Fibroblast of the conjunctiva (primary cell): Measurements from ENCODE around the gene KRTAP4-1.
"Not testable (repeated sequence)": the region's sequence is repeated elsewhere in the genome, so short reads cannot be mapped to it uniquely, and the experiment has no call there.

Source experiments
- DNase-seq: peaks from one replicate; pipeline ENCODE4 v3.0.0-alpha.2; 2010; ENCODE audit warnings: low read depth

The KRTAP4-1 gene

GRCh38 chr17:41171886-41172285, 12.8 kb downstream of the KRTAP4-1 start:
- DNase-seq = no peak

- DNase-seq = no peak
Measured at GRCh38 chr17:41168121-41168520, 16.6 kb downstream of the KRTAP4-1 start, which contains the start of gene KRTAP4-3. KRTAP4-3 (minus strand) TSS chr17:41168221; CDS start chr17:41168172, 49 bp downstream.

DNA sequence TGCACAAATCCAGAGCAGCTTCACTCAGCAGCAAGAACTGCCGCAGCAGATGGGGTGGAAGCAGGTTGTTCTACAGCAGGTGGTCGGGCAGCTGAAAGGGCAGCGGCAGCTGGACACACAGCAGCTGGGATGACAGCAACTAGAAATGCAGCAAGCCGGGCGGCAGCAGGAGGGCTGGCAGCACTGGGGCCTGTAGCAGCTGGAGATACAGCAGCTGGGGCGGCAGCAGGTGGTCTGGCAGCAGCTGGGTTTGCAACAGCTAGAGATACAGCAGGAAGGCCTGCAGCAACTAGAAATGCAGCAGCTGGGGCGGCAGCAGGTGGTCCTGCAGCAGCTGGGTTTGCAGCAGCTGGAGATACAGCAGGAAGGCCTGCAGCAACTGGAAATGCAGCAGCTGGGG, 17.1 kb downstream of the KRTAP4-1 start:
- DNase-seq = no peak

GRCh38 chr17:41163828-41164227, 20.9 kb downstream of the KRTAP4-1 start:
- no peak for DNase-seq

DNA sequence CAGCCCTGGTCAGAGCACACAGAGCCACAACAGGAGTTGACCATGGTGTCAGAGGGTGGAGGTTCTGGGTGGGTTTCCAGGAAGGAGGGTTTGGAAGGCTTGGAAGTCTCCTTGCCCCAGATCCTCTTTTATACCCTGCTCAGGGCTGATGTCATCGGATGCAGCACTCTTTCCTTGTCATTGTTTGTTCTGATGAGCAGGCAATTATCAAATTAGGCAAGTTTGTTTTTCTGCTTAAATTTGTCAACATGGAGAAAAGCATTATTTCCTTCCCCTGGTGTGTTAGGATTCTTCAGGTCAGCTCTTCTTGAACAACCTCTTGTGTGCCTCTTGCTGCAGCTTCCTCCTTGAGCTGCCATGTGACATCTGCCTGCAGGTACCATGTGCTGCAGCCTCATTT, 24.1 kb downstream of the KRTAP4-1 start, which contains the start of gene KRTAP4-4:
Gene KRTAP4-4, minus strand, starts transcription at position 101 of the 400 bp plus-strand sequence. Its CDS starts 57 bp downstream, at position 44.
- no peak for DNase-seq

DNA sequence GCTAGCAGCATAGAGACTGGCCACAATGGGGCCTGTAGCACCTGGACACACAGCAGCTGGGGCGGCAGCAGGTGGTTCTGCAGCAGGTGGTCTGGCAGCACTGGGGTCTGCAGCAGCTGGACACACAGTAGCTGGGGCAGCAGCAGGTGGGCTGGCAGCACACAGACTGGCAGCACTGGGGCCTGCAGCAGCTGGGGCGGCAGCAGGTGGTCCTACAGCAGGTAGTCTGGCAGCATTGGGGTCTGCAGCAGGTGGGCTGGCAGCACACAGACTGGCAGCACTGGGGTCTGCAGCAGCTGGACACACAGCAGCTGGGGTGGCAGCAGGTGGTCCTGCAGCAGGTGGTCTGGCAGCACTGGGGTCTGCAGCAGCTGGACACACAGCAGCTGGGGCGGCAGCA, 24.5 kb downstream of the KRTAP4-1 start:
- not testable (repeated sequence) for DNase-seq

GRCh38 chr17:41153856-41154255, 30.9 kb downstream of the KRTAP4-1 start:
- no peak for DNase-seq

- DNase-seq = no peak
Measured at GRCh38 chr17:41151525-41151924, 33.2 kb downstream of the KRTAP4-1 start.

GRCh38 chr17:41150026-41150425, 34.7 kb downstream of the KRTAP4-1 start:
- no peak for DNase-seq

GRCh38 chr17:41149652-41149985, 35.1 kb downstream of the KRTAP4-1 start, which contains the start of gene KRTAP4-5:
KRTAP4-5 (minus strand) TSS chr17:41149825; CDS start chr17:41149767, 58 bp downstream.
- DNase-seq = no peak

DNA sequence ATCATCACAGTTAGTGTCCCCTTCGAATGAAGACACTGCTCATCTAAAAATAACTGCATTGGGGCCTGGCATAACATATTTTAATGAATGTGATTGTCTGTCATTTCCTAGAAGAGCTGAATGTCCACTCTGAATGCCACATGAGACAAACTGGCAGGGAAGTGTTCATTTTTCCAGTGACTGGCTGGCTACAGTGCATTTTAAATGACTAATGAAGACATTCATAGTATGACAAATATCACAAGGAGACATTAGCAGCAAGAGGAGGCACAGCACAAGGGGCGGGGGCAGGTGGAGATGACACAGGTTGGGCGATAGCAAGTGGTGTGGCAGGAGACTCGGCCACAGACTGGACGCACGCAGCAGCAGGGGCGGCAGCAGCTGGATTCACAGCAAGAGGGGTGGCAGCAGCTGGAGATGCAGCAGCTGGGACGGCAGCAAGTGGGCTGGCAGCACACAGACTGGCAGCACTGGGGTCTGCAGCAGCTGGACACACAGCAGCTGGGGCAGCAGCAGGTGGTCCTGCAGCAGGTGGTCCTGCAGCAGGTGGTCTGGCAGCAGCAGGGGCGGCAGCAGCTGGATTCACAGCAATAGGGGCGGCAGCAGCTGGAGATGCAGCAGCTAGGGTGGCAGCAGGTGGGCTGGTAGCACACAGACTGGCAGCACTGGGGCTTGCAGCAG, 35.6 kb downstream of the KRTAP4-1 start:
- DNase-seq = not testable (repeated sequence)

GRCh38 chr17:41147531-41148204, 37.0 kb downstream of the KRTAP4-1 start:
- DNase-seq = no peak

DNA sequence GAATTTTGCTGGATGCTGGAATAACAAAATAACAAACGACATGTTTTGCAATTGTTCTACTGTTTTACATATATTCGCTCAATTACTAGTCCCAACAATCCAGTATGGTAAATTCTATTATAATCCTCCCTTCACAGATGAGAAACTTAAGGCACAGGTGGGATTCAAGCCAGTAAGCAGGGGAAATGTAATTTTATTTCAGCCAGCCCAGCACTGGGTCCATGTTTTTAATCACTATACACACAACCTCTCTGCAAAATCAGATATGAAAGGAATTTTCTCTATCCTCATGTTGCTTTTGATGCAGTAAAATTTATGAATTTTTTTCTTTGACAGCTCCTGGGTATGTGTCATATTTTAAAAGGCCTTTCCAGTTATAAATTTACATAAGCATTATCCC, 39.5 kb downstream of the KRTAP4-1 start:
- DNase-seq = no peak

DNA sequence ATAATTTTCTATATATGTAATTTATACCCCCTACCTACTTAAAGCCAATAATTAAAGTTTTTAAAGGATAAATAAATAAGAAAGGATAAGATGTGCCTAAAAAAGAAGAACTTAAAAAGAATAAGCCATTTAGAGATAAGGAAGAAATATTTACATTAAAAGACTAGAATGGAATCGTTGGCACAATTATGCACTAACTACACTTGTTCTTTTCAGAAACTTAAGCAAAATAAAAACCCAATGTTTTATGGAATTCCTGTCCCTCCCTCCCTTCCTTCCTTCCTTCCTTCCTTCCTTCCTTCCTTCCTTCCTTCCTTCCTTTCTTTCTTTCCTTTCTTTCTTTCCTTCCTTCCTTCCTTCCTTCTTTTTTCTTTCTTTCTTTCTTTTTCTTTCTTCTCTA, 39.9 kb downstream of the KRTAP4-1 start:
- DNase-seq = no peak

DNA sequence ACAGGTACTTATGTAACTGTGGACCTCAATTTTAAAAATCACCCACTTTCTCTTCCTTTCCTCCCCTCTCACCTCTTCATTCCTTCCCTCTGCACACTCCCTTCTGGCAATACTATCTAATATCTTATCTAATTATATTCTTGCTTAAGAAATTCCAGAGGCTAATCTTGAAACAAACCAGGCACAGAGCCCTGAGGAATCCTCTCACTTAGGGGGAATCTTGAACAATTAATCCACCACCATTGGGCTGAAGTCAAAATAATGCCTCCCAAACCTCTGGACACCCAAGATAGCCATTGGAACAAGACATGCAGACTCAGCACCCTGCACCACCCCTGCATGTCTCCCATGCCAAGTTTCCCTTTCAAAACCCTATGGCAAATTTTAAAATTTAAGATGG, 43.4 kb downstream of the KRTAP4-1 start:
- DNase-seq = no peak

DNA sequence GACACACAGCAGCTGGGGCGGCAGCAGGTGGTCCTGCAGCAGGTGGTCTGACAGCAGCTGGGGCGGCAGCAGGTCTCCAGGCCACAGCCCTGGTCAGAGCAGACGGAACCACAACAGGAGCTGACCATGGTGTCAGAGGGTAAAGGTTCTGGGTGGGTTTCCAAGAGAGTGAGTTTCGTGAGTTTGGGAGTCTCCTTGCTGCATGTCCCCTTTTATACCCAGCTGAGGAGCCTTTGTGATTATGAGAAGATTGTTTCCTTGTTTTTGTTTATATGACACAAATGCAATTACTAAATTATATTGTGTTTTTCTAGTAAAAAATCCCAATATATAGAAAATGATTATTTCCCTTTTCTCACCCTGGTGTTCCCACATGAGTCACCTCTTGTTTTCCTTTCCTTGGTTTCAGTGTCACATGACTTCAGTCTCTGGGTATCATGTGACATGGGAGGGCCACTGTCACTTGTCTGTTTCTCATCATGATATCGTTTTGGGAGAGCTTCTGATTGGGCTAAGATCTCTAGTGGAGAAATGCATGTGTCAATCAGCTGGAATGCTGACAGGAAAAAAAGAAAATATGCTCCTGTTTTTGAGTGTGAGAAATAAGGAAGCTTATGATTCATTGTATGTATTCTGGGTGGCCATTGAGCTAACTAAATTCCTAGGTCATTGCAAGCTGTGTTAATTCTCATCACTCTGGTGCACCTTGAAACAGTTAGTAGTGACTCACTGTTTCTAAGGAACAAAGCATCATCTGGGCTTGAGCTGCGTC, 44.2 kb downstream of the KRTAP4-1 start, which contains the start of gene KRTAP4-6:
Gene KRTAP4-6, minus strand, starts transcription at position 185 of the 772 bp plus-strand sequence. Its CDS starts 57 bp downstream, at position 128.
- peak; percentile 10 for DNase-seq

DNA sequence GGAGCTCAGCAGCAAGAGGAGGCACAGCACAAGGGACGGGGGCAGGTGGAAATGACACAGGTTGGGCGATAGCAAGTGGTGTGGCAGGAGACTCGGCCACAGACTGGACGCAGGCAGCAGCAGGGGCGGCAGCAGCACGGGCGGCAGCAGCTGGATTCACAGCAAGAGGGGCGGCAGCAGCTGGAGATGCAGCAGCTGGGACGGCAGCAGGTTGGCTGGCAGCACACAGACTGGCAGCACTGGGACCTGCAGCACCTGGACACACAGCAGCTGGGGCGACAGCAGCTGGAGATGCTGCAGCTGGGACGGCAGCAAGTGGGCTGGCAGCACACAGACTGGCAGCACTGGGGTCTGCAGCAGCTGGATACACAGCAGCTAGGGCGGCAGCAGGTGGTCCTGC, 44.8 kb downstream of the KRTAP4-1 start:
- DNase-seq = not testable (repeated sequence)
